ENCODE results near the gene NDUFA6. TPM values are rescaled to one million over a fixed set of nuclear protein-coding genes. Genes with fewer than 3 reads are reported as not detected.

NDUFA6 gene
- total RNA-seq, 1 experiment from 2014 or later = 119 TPM

- no peak overlapping the region for H3K4me3 ChIP-seq (ENCODE audit: low read depth, low read length)
- H3K4me1 ChIP-seq = peaks cover 24% of the 10 kb centered on the region
- Mint-ChIP-seq H3K9me3 (ENCODE audit: unreplicated experiment) (no peaks in the 10 kb centered on the region), H3K36me3 (ENCODE audit: insufficient read depth, unreplicated experiment) (peaks cover 35% of the 10 kb centered on the region), H3K27me3 (ENCODE audit: insufficient read depth, unreplicated experiment) (no peaks in the 10 kb centered on the region), H3K4me1 (ENCODE audit: low read depth, unreplicated experiment) (peaks cover 10% of the 10 kb centered on the region), H3K4me3 (ENCODE audit: unreplicated experiment) (no peak overlapping the region), H3K27ac (ENCODE audit: unreplicated experiment) (peak overlapping the region; percentile 93)
- DNase-seq = no peak
- POLR2A ChIA-PET = no interaction called here
- BruUV-seq (replicated peaks) = no TSS peak
- peaks cover 1% of the 10 kb centered on the region; the same call in 1 of the 2 replicates for H3K36me3 ChIP-seq (ENCODE audit: control insufficient read depth, insufficient read depth, low read length)
- intact Hi-C loops (cut with micrococcal nuclease; ENCODE audit: unreplicated experiment) = loop anchor here (10.0 kb wide), 2 partner anchors 493 to 537 kb away; partner anchors contain the start of genes PMM1 and POLDIP3
- CTCF ChIA-PET = interaction anchor here (0.9 kb wide), 1 partner anchor 13 kb away, joined by 3 read pairs; the partner anchor contains the start of gene NDUFA6
- H3K27me3 ChIP-seq (replicated peaks; ENCODE audit: control insufficient read depth, insufficient read depth, low read length) = no peaks in the 10 kb centered on the region
- TF ChIP-seq, protein P1, sequence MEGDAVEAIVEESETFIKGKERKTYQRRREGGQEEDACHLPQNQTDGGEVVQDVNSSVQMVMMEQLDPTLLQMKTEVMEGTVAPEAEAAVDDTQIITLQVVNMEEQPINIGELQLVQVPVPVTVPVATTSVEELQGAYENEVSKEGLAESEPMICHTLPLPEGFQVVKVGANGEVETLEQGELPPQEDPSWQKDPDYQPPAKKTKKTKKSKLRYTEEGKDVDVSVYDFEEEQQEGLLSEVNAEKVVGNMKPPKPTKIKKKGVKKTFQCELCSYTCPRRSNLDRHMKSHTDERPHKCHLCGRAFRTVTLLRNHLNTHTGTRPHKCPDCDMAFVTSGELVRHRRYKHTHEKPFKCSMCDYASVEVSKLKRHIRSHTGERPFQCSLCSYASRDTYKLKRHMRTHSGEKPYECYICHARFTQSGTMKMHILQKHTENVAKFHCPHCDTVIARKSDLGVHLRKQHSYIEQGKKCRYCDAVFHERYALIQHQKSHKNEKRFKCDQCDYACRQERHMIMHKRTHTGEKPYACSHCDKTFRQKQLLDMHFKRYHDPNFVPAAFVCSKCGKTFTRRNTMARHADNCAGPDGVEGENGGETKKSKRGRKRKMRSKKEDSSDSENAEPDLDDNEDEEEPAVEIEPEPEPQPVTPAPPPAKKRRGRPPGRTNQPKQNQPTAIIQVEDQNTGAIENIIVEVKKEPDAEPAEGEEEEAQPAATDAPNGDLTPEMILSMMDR (IDR thresholded peaks at IDR 0.05; ENCODE audit: insufficient read depth in 1 of 2, low read depth in 1 of 2, low read length in 1 of 2, severe bottlenecking in 1 of 2, unreplicated experiment in 1 of 2) = no peak
- no peaks in the 10 kb centered on the region for H3K9me3 ChIP-seq
Measured at GRCh38 chr22:42077486-42078125, 13.0 kb downstream of the NDUFA6 start.

DNA sequence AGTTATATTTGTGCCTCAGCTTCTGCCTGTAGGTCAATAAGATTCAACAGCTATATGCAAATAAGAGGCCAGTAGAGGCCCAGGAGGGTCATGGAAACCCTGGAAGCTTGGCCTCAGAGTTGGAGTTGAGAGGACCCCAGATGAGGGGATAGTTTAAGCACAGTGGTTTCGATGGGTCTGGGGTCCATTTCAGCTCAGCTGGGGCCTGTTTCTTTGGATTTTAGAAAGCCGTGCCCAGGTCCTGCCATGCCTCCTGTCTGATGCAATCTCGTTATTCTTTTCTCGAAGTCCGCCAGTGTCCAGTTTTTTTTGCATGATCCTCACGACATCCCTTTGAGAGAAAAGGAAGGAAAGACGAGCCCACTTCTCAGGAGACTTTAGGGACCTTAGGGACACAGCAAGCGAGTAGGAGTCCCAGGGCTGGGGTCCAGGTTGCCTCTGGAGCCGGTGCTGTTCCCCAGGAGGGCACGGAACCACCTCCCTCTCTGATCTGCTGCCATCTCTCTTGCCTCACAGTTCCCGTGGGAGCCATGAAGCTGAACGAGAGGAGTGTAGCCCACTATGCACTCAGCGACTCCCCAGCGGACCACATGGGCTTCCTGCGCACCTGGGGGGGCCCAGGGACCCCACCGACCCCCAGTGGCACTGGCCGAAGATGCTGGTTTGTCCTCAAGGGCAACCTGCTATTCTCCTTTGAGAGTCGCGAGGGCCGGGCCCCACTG lies 13.6 kb downstream of the NDUFA6 start:
- Histone ChIP-seq H3K4me1 (peaks cover 24% of the 10 kb centered on the region), H3K9me3 (no peaks in the 10 kb centered on the region), H3K4me3 (ENCODE audit: low read depth, low read length) (no peak overlapping the region), H3K27me3 (replicated peaks; ENCODE audit: control insufficient read depth, insufficient read depth, low read length) (no peaks in the 10 kb centered on the region), H3K36me3 (ENCODE audit: control insufficient read depth, insufficient read depth, low read length) (peaks cover 1% of the 10 kb centered on the region; the same call in 1 of the 2 replicates)
- ChIA-PET POLR2A (no interaction called here), CTCF (interaction anchor here (0.6 kb wide), 1 partner anchor 78 kb away, joined by 6 read pairs; the partner anchor contains the start of gene WBP2NL)
- Mint-ChIP-seq H3K9me3 (ENCODE audit: unreplicated experiment) (no peaks in the 10 kb centered on the region), H3K27me3 (ENCODE audit: insufficient read depth, unreplicated experiment) (no peaks in the 10 kb centered on the region), H3K4me1 (ENCODE audit: low read depth, unreplicated experiment) (peaks cover 10% of the 10 kb centered on the region), H3K36me3 (ENCODE audit: insufficient read depth, unreplicated experiment) (peaks cover 35% of the 10 kb centered on the region), H3K4me3 (ENCODE audit: unreplicated experiment) (no peak overlapping the region), H3K27ac (ENCODE audit: unreplicated experiment) (no peak overlapping the region)
- TF ChIP-seq, protein P1 (IDR thresholded peaks at IDR 0.05; ENCODE audit: insufficient read depth in 1 of 2, low read depth in 1 of 2, low read length in 1 of 2, severe bottlenecking in 1 of 2, unreplicated experiment in 1 of 2) = no peak
- intact Hi-C loops (cut with micrococcal nuclease; ENCODE audit: unreplicated experiment) = loop anchor here (10.0 kb wide), 2 partner anchors 492 to 538 kb away; partner anchors contain the start of genes PMM1 and POLDIP3
- DNase-seq = no peak
- no TSS peak for BruUV-seq (replicated peaks)

- peaks cover 30% of the 10 kb centered on the region for H3K36me3 Mint-ChIP-seq (ENCODE audit: insufficient read depth, unreplicated experiment)
Measured at GRCh38 chr22:42074846-42075676, 15.5 kb downstream of the NDUFA6 start.

More at GRCh38 chr22:42074846-42075676, 15.5 kb downstream of the NDUFA6 start:
- Histone ChIP-seq H3K27me3 (replicated peaks; ENCODE audit: control insufficient read depth, insufficient read depth, low read length) (no peaks in the 10 kb centered on the region), H3K36me3 (ENCODE audit: control insufficient read depth, insufficient read depth, low read length) (peaks cover 1% of the 10 kb centered on the region; the same call in 1 of the 2 replicates), H3K4me3 (ENCODE audit: low read depth, low read length) (peak overlapping the region; percentile 83), H3K4me1 (peaks cover 30% of the 10 kb centered on the region), H3K9me3 (no peaks in the 10 kb centered on the region)
- intact Hi-C loops (cut with micrococcal nuclease; ENCODE audit: unreplicated experiment) = loop anchor here (2.0 to 10.0 kb wide), 6 partner anchors 16 to 540 kb away; partner anchors contain the start of genes CENPM, NDUFA6, PMM1 and POLDIP3
- BruUV-seq (replicated peaks) = no TSS peak
- POLR2A ChIA-PET = no interaction called here
- H3K27ac Mint-ChIP-seq (ENCODE audit: unreplicated experiment) = peak overlapping the region; percentile 83
- peaks cover 5% of the 10 kb centered on the region for H3K4me1 Mint-ChIP-seq (ENCODE audit: low read depth, unreplicated experiment)
- no peak for DNase-seq
- TF ChIP-seq, protein P1 (IDR thresholded peaks at IDR 0.05; ENCODE audit: insufficient read depth in 1 of 2, low read depth in 1 of 2, low read length in 1 of 2, severe bottlenecking in 1 of 2, unreplicated experiment in 1 of 2) = no peak
- no peaks in the 10 kb centered on the region for H3K27me3 Mint-ChIP-seq (ENCODE audit: insufficient read depth, unreplicated experiment)
- peak overlapping the region; percentile 72 for H3K4me3 Mint-ChIP-seq (ENCODE audit: unreplicated experiment)
- CTCF ChIA-PET = interaction anchor here (0.6 to 0.8 kb wide), 2 partner anchors 107 to 225 kb away, joined by 3 to 4 read pairs; no protein-coding TSS in a partner anchor
- H3K9me3 Mint-ChIP-seq (ENCODE audit: unreplicated experiment) = no peaks in the 10 kb centered on the region

Data from Caco-2 (cell line).